HAP-1 (cell line): ENCODE results near the gene SQOR.

Experiments
- DNase-seq, 2 experiments: peaks; one replicate each; pipeline ENCODE4 v3.0.0-alpha.2; 2016 to 2020; ENCODE audit warnings: low spot score in 2 of 2
- H3K27me3 ChIP-seq: fragments of 250-450 bp; sonication (Bioruptor Pico); 2 replicates; pipeline ENCODE4 v1.5.1; 2020; ENCODE audit warnings: low read depth, mild to moderate bottlenecking, moderate library complexity
- H3K36me3 ChIP-seq: fragments of 250-450 bp; sonication (Bioruptor Pico); replicated peaks from 2 replicates; pipeline ENCODE4 v1.5.1; 2020; ENCODE audit warnings: mild to moderate bottlenecking
- H3K4me1 ChIP-seq: fragments of 250-450 bp; sonication (Bioruptor Pico); 2 replicates; pipeline ENCODE4 v1.5.1; 2020; ENCODE audit warnings: mild to moderate bottlenecking
- H3K4me3 ChIP-seq: fragments of 250-450 bp; sonication (Bioruptor Pico); 2 replicates; pipeline ENCODE4 v1.5.1; 2020; ENCODE audit warnings: mild to moderate bottlenecking, moderate library complexity
- H3K9me3 ChIP-seq: fragments of 250-450 bp; sonication (Bioruptor Pico); 2 replicates; pipeline ENCODE4 v1.5.1; 2020; ENCODE audit warnings: mild to moderate bottlenecking, moderate library complexity
- in situ Hi-C: fragments of 300-500 bp; cut with MboI; formaldehyde crosslinking; loops from 3 replicates; pipeline ENCODE4 v1.14.3; 2020; ENCODE audit warnings: low sequenced_read_pairs, inconsistent platforms, mixed read lengths

SQOR gene

DNA sequence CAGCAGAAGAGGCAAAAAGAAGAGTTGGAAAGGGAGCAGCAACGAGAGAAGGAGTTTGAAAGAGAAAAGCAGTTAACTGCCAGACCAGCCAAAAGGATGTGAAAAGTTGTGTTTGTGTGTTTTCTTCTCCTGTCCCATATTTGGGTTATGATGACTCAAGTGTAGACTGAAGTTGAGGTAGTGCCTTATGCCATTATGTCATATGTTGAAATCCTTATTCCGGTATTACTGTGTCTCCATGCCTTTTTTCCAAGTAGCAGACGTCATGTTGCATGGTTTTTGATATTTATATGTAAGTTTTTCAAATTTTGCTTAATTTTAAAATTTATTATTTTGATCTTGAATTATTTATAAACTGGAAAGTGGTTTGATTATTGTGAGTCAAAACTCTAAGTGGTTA is 28.4 kb upstream of the SQOR start:
- in situ Hi-C loops = loop anchor here (25.0 kb wide), 1 partner anchor 444 kb away; no protein-coding TSS in a partner anchor
- Histone ChIP-seq H3K27me3 (no peaks in the 10 kb centered on the region), H3K36me3 (no peaks in the 10 kb centered on the region; the same call in 1 of the 2 replicates), H3K4me3 (no peak overlapping the region), H3K4me1 (no peaks in the 10 kb centered on the region), H3K9me3 (no peaks in the 10 kb centered on the region)
- DNase-seq = no peak

DNA sequence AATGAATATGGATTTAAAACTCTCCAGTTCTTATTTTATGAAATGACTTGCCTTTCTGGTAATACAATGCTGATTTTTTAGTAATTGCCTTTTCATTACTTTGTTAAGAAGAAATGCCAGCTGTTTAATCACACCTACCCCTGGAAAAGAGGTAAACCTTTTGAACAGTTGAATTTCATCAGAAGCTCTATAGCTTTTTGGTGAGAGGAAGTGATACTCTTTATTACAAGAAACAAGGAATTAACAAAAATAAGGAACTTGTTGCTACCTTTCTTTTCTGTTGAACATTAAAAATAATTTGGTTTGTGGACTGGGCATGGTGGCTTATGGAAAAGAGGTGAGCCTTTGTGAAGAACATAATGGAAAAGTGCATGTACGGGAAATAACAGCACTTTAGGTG is 28.0 kb upstream of the SQOR start:
- no peak for DNase-seq
- no peaks in the 10 kb centered on the region; the same call in 1 of the 2 replicates for H3K36me3 ChIP-seq
- in situ Hi-C loops = loop anchor here (25.0 kb wide), 1 partner anchor 445 kb away; no protein-coding TSS in a partner anchor
- no peak overlapping the region for H3K4me3 ChIP-seq
- no peaks in the 10 kb centered on the region for H3K4me1 ChIP-seq
- H3K9me3 ChIP-seq = no peaks in the 10 kb centered on the region
- no peaks in the 10 kb centered on the region for H3K27me3 ChIP-seq

GRCh38 chr15:45611305-45611704 is 23.5 kb upstream of the SQOR start:
- H3K4me1 ChIP-seq = no peaks in the 10 kb centered on the region
- peak in 1 of 2 experiments; percentile 51 for DNase-seq
- H3K36me3 ChIP-seq = no peaks in the 10 kb centered on the region; the same call in 1 of the 2 replicates
- no peak overlapping the region for H3K4me3 ChIP-seq
- in situ Hi-C loops = loop anchor here (10.0 to 25.0 kb wide), 2 partner anchors 157 to 449 kb away; no protein-coding TSS in a partner anchor
- H3K27me3 ChIP-seq = no peaks in the 10 kb centered on the region
- H3K9me3 ChIP-seq = no peaks in the 10 kb centered on the region

DNA sequence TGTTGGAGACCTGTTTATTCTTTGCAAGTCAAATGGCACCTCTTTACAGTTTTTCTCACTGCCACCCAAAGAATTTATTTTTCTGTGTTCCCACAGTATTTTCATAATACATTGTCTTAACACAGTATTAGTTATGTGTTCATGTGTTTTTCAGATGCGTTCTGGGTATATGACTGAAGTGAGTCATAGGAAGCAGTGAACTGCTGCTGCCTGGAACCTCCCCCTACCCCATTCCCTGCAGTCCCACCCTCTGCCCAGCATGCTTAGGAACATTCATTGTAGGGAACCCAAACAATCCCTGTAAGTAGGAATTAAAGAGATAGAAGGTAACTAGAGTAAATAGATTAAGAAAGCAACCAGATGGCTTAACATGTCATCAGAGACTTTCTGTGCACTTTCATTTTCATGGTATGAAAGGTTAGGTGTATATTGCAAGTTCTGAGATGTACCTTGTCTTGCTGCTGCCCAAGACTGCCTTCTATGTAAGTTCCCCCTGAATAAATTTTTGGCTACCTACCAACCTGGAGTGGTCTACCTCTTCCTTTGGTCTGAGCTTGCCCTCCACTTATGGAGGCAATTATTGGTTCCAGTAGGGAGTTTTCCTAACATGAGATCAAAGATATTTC is 21.9 kb upstream of the SQOR start:
- H3K4me1 ChIP-seq = no peaks in the 10 kb centered on the region
- H3K4me3 ChIP-seq = no peak overlapping the region
- in situ Hi-C loops = loop anchor here (10.0 to 25.0 kb wide), 2 partner anchors 158 to 451 kb away; no protein-coding TSS in a partner anchor
- H3K27me3 ChIP-seq = no peaks in the 10 kb centered on the region
- no peaks in the 10 kb centered on the region for H3K9me3 ChIP-seq
- H3K36me3 ChIP-seq = no peaks in the 10 kb centered on the region
- DNase-seq = no peak

GRCh38 chr15:45616901-45617323 is 17.9 kb upstream of the SQOR start:
- no peak for DNase-seq
- Histone ChIP-seq H3K4me1 (no peaks in the 10 kb centered on the region), H3K27me3 (no peaks in the 10 kb centered on the region), H3K9me3 (no peaks in the 10 kb centered on the region), H3K36me3 (no peaks in the 10 kb centered on the region), H3K4me3 (no peak overlapping the region)
- in situ Hi-C loops = loop anchor here (10.0 to 25.0 kb wide), 2 partner anchors 162 to 455 kb away; no protein-coding TSS in a partner anchor

DNA sequence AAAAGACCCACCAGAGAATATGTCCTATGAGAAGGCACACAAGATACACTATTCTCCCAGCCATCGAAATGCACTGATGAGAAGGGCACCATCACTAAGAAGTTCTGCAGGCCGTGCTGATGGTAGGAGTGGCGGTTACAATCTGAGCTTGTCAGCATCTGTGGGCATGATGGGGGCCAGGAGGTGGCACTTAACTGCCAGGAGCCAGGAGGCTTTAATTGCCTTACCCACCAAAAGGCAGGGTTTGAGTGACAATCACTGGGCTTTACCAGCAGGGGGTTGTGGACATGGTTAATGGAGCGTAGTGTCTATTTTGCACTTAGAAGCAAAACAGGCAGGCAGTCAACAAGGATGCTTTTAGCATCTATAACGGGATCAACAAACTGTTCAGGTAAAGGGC is 16.0 kb upstream of the SQOR start:
- no peak for DNase-seq
- no peaks in the 10 kb centered on the region for H3K27me3 ChIP-seq
- in situ Hi-C loops = loop anchor here (10.0 to 25.0 kb wide), 2 partner anchors 164 to 457 kb away; no protein-coding TSS in a partner anchor
- no peaks in the 10 kb centered on the region for H3K36me3 ChIP-seq
- H3K4me1 ChIP-seq = no peaks in the 10 kb centered on the region
- H3K4me3 ChIP-seq = no peak overlapping the region
- no peaks in the 10 kb centered on the region for H3K9me3 ChIP-seq

- no peaks in the 10 kb centered on the region for H3K9me3 ChIP-seq
- H3K36me3 ChIP-seq = no peaks in the 10 kb centered on the region
- no peaks in the 10 kb centered on the region for H3K27me3 ChIP-seq
- no peak for DNase-seq
- H3K4me1 ChIP-seq = no peaks in the 10 kb centered on the region
- in situ Hi-C loops = no loop called here
- H3K4me3 ChIP-seq = no peak overlapping the region
These were observed 6.7 kb upstream of the SQOR start for GRCh38 chr15:45628136-45628535.

DNA sequence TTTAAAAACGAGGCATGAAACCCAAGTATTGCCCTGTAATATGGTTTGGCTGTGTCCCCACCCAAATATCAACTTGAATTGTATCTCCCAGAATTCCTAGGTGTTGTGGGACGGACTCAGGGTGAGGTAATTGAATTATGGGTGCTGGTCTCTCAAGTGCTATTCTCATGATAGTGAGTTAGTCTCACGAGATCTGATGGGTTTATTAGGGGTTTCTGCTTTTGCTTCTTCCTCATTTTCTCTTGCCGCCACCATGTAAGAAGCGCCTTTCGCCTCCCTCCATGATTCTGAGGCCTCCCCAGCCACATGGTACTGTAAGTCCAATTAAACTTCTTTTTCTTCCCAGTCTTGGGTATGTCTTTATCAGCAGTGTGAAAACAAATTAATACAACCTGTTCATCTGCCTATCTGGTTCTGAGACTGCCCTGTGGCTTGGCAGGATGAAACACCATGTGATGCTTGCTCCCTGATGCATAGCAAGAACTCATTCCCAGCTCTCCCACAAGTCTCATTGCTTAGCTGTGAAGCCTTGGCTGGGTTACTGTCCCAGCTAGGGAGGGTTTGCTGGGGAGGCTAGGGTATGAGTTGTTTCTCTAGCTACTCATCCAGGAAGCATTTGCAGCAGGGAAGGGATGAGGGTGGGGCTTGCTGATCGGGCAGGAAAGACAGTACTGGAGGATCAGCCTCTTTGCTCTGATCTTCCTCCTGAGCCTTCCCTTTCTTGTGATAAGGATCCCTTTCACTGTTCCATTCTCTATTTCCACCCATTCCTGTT is 3.7 kb upstream of the SQOR start:
- no peak overlapping the region for H3K4me3 ChIP-seq
- no peaks in the 10 kb centered on the region for H3K9me3 ChIP-seq
- no peak for DNase-seq
- in situ Hi-C loops = no loop called here
- no peaks in the 10 kb centered on the region for H3K36me3 ChIP-seq
- no peaks in the 10 kb centered on the region for H3K4me1 ChIP-seq
- H3K27me3 ChIP-seq = no peaks in the 10 kb centered on the region

DNA sequence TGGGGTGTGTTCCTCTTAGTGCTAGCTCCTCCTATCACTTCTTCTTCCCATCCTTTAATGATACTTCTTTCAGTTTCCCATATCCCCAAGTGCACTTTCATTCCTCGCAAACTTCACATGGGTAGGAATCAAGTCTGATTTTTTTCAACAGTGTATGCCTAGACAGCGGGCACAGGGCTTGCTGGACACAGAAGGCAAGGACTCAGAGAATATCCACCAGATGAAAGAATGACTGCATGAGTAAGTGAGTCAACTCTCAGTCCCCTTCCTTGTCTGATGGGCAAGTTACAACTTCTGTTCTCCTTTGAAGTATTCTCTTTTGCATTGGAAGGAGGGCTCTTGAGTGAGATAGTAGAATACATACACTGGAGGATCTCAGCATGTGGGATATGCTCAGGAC is 3.1 kb upstream of the SQOR start:
- Histone ChIP-seq H3K27me3 (no peaks in the 10 kb centered on the region), H3K36me3 (no peaks in the 10 kb centered on the region), H3K4me1 (no peaks in the 10 kb centered on the region; the same call in 1 of the 2 replicates), H3K4me3 (no peak overlapping the region), H3K9me3 (no peaks in the 10 kb centered on the region)
- DNase-seq = no peak
- in situ Hi-C loops = no loop called here

- Histone ChIP-seq H3K9me3 (no peaks in the 10 kb centered on the region), H3K27me3 (no peaks in the 10 kb centered on the region; the same call in 1 of the 2 replicates), H3K36me3 (no peaks in the 10 kb centered on the region), H3K4me3 (peak overlapping the region; percentile 48), H3K4me1 (peaks cover 5% of the 10 kb centered on the region; the same call in 1 of the 2 replicates)
- DNase-seq = peak; percentile 34 to 81
- in situ Hi-C loops = no loop called here
These were observed 386 bp downstream of the SQOR start for GRCh38 chr15:45635191-45635638.

- Histone ChIP-seq H3K27me3 (no peaks in the 10 kb centered on the region; the same call in 1 of the 2 replicates), H3K9me3 (no peaks in the 10 kb centered on the region), H3K4me3 (peak overlapping the region; percentile 48), H3K36me3 (no peaks in the 10 kb centered on the region), H3K4me1 (peaks cover 5% of the 10 kb centered on the region; the same call in 1 of the 2 replicates)
- in situ Hi-C loops = no loop called here
- no peak for DNase-seq
These were observed 999 bp downstream of the SQOR start for GRCh38 chr15:45635763-45636292.

GRCh38 chr15:45637141-45637540 is 2.3 kb downstream of the SQOR start:
- in situ Hi-C loops = no loop called here
- Histone ChIP-seq H3K4me1 (peaks cover 5% of the 10 kb centered on the region; the same call in 1 of the 2 replicates), H3K36me3 (no peaks in the 10 kb centered on the region), H3K9me3 (no peaks in the 10 kb centered on the region), H3K27me3 (no peaks in the 10 kb centered on the region; the same call in 1 of the 2 replicates), H3K4me3 (no peak overlapping the region)
- DNase-seq = no peak

- Histone ChIP-seq H3K4me3 (no peak overlapping the region), H3K36me3 (no peaks in the 10 kb centered on the region), H3K27me3 (no peaks in the 10 kb centered on the region; the same call in 1 of the 2 replicates), H3K4me1 (peaks cover 5% of the 10 kb centered on the region; the same call in 1 of the 2 replicates), H3K9me3 (no peaks in the 10 kb centered on the region)
- DNase-seq = peak; percentile 68 to 70
- in situ Hi-C loops = no loop called here
These were observed 2.8 kb downstream of the SQOR start for GRCh38 chr15:45637552-45638033.
